BJ (cell line): ENCODE measurements around the gene FAM227A. TPM values are rescaled to one million over a fixed set of nuclear protein-coding genes. Genes with fewer than 3 reads are reported as not detected.

Experiments
- CTCF ChIA-PET: fragments of 350-600 bp; formaldehyde crosslinking; extraction: SDS; loops from one replicate; lab custom pipeline; 2021; ENCODE audit warnings: antibody characterized with exemption, inconsistent platforms; lab: Yijun Ruan, JAX
- POLR2A ChIA-PET: fragments of 300-600 bp; sonication (Branson Sonifier 250); formaldehyde crosslinking; extraction: SDS; loops from one replicate; lab custom pipeline; 2021; ENCODE audit warnings: antibody characterized with exemption; lab: Charles Lee
- DNase-seq: peaks from one replicate; pipeline ENCODE4 v3.0.0-alpha.2; 2011; ENCODE audit warnings: low read depth
- H3K27me3 ChIP-seq: 2 replicates; pipeline ENCODE4 v1.6.0; 2011; ENCODE audit warnings: low read length; ENCODE audit not compliant: control insufficient read depth, insufficient read depth
- H3K36me3 ChIP-seq: 2 replicates; pipeline ENCODE4 v1.5.1; 2011; ENCODE audit warnings: low read length; ENCODE audit not compliant: control insufficient read depth, insufficient read depth
- H3K4me3 ChIP-seq: 2 replicates; pipeline ENCODE4 v1.5.1; 2011; ENCODE audit warnings: low read depth, mild to moderate bottlenecking, control low read depth, low read length
- polyA plus RNA-seq: library from polyadenylated mRNA; depleted of rRNA; stranded (reverse); fragments of >200 nt; gene quantifications from 2 replicates; pipeline ENCODE4 v1.2.3, GENCODE V29; 2011
- TF ChIP-seq, protein P1 (sequence below): IDR thresholded peaks from 2 replicates; pipeline ENCODE4 v1.5.1; 2011; ENCODE audit warnings: low read depth, mild to moderate bottlenecking, control low read depth, inconsistent platforms, low read length, moderate library complexity; ENCODE audit not compliant: insufficient read depth

Gene FAM227A
- polyA plus RNA-seq, 1 experiment, result 1.0 TPM

DNA sequence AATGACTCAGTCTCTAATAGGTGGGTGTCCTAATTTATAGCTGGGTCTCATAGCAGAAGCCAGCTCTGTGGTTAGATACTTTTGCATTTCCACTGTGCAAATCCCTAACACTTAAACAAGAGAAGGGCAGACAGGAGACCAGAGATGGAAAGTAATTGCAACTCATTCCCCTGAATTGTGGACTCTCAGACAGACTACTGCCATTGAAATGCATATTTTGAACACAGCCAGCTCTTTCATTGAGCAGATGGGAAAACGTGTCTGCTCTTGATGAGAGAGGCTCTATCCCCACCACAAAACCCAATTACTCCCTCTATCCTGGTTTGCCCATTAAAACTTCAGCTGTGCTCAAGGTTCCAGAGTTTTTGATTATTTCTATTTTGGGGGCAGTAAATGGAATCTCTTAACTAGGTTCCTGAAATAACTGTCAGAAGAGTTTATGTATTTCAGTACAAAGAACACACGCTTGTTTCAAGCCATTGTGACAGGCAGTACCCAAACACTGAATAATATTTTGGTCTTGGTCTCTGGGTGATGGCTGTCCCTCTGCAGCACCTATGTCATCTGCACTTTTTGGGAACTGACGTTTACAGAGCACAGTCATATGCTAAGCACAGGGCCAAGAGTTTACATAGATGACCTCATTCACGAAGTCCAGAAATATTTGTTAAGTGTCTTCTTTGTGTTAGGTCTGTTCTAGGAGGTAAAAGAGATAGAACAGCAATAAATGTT, 41.7 kb downstream of the FAM227A start:
- ChIA-PET POLR2A (no interaction called here), CTCF (interaction anchor here (1.3 kb wide), 1 partner anchor 562 kb away, joined by 5 read pairs; no protein-coding TSS in a partner anchor)
- Histone ChIP-seq H3K36me3 (no peaks in the 10 kb centered on the region), H3K27me3 (no peaks in the 10 kb centered on the region), H3K4me3 (no peak overlapping the region)
- TF ChIP-seq, protein P1, sequence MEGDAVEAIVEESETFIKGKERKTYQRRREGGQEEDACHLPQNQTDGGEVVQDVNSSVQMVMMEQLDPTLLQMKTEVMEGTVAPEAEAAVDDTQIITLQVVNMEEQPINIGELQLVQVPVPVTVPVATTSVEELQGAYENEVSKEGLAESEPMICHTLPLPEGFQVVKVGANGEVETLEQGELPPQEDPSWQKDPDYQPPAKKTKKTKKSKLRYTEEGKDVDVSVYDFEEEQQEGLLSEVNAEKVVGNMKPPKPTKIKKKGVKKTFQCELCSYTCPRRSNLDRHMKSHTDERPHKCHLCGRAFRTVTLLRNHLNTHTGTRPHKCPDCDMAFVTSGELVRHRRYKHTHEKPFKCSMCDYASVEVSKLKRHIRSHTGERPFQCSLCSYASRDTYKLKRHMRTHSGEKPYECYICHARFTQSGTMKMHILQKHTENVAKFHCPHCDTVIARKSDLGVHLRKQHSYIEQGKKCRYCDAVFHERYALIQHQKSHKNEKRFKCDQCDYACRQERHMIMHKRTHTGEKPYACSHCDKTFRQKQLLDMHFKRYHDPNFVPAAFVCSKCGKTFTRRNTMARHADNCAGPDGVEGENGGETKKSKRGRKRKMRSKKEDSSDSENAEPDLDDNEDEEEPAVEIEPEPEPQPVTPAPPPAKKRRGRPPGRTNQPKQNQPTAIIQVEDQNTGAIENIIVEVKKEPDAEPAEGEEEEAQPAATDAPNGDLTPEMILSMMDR, result no peak
- no peak for DNase-seq

DNA sequence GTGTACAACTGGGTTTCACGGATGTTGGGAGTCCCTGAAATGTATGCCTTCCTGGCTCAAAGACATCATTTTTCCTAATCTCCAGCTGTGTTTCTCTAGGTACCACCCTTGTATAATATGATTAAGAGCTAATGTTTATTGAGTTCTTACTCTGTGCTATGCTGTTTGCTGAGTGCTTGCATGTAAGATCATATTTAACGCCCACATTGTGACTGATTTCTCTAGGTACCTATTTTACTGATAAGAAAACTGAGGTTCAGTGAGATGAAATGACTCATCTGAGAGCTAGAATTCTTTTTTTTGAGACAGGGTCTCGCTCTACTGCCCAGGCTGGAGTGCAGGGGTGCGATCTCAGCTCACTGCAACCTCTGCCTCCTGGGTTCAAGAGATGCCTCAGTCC, 42.6 kb downstream of the FAM227A start:
- POLR2A ChIA-PET, result no interaction called here
- no peak for DNase-seq
- CTCF ChIA-PET, result interaction anchor here (0.6 to 1.3 kb wide), 2 partner anchors 91 to 561 kb away, joined by 3 to 5 read pairs; no protein-coding TSS in a partner anchor
- no peak overlapping the region for H3K4me3 ChIP-seq
- no peaks in the 10 kb centered on the region for H3K27me3 ChIP-seq
- no peaks in the 10 kb centered on the region for H3K36me3 ChIP-seq
- TF ChIP-seq, protein P1, result no peak

DNA sequence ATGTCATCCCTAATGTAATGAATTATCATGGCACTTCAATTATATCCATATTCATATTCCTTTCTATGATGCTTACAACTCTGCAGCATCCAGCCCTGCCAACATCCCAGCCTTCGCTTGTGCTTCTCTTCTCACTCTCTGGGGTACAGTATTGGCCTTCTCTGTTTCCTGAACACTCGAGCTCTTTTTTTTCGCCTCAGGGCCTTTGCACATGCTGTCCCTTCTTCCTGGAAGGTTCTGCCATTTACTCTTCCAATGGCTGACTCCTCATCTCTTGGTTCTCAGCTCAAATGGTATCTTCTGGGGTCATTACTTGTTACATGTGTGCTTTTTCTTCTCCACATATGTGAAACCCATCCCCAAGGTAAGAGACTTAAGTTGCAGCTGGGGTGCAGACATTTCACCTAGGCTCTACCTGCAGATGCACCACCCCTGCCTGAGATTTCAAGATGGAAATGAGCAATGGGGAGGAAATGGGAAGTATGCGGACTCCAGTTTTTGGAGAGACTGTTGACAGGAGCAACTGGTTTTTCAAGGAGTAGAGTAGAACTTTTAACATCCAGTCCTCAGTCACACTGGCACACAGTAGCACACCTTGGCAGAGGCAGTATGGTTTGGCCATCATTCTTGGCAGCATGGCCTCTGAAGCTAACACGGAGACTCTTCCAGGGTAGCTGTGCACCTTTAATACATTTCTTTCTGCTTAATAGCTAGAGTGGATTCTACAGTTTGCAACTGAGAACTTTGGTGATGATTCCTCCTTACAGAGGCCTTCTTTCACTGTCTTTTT, 43.8 kb downstream of the FAM227A start:
- H3K27me3 ChIP-seq, result no peaks in the 10 kb centered on the region
- H3K36me3 ChIP-seq, result no peaks in the 10 kb centered on the region
- no peak overlapping the region for H3K4me3 ChIP-seq
- no peak for DNase-seq
- ChIA-PET CTCF (interaction anchor here (0.7 to 1.3 kb wide), 2 partner anchors 9 to 101 kb away, joined by 3 read pairs; no protein-coding TSS in a partner anchor), POLR2A (no interaction called here)
- TF ChIP-seq, protein P1, result no peak

DNA sequence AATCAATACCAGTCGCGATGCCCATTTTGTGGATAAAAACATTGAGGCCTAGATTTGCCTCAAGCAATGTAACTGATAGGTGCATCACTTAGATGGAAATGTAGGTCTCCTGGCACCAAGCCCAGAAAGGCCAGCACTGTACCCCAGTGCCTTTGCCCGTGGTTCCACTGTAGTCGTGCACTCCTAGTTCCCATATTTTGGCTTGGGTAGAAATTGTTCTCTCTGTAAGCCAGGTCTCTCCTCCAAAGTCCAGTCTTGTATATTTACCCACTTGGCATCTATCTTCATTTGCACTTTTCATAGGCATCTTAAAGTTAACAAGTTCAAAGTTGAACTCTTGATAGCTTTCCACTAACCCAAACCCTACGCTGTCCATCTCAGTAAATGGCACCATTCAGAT, 44.6 kb downstream of the FAM227A start:
- ChIA-PET POLR2A (no interaction called here), CTCF (interaction anchor here (1.3 kb wide), 1 partner anchor 100 kb away, joined by 3 read pairs; no protein-coding TSS in a partner anchor)
- TF ChIP-seq, protein P1, result no peak
- H3K36me3 ChIP-seq, result no peaks in the 10 kb centered on the region
- no peak overlapping the region for H3K4me3 ChIP-seq
- DNase-seq, result no peak
- H3K27me3 ChIP-seq, result no peaks in the 10 kb centered on the region

DNA sequence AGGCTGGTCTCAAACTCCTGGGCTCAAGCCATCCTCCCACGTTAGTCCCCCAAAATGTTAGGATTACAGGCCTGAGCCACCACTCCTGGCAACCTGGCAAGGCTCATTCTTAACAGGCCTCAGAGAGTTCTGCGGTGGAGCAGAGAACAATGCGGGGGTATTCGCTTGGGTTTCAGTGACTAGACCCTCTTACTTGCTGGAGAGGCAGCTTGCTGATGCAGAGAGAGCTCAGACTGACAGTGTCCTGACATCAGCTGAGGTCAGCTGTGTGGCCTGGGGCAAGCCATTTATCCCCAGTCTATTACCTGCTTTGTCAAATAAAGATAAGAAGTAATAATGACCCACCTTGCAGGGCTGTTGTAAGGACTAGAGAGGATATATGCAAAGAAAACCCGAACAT, 46.0 kb downstream of the FAM227A start:
- H3K27me3 ChIP-seq, result no peaks in the 10 kb centered on the region
- ChIA-PET CTCF (no interaction called here), POLR2A (no interaction called here)
- no peak for DNase-seq
- no peak overlapping the region for H3K4me3 ChIP-seq
- TF ChIP-seq, protein P1, result no peak
- no peaks in the 10 kb centered on the region for H3K36me3 ChIP-seq
